ENCODE data around the gene CD69. TPM values are rescaled to one million over a fixed set of nuclear protein-coding genes. Genes with fewer than 3 reads are reported as not detected.

The CD69 gene
- total RNA-seq, 1 donor from 2014 or later = not detected

DNA sequence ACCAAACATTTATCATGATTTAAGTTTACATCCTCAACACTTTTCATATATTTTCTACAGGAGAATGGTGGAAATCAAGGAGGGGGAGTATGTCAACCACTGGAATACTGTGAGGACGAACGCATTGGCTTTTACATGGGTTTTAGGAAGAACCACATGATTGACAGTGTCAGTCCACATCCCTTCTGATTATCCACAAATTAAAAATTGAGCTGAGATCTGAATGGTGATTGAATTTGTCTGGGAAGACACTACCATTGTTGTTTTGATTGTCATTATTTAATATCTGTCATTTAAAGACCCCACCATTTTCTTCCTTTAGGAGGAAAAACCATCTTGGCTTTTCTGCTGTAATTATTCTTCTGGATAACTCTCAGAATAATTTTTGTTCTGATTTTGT, 35.2 kb upstream of the CD69 start:
- Histone ChIP-seq H3K9ac (no peak overlapping the region), H3K79me2 (ENCODE audit: low read depth) (no peaks in the 10 kb centered on the region), H3K4me1 (no peaks in the 10 kb centered on the region), H3K9me3 (ENCODE audit: low read depth) (no peaks in the 10 kb centered on the region), H3K36me3 (no peaks in the 10 kb centered on the region), H4K20me1 (ENCODE audit: low read depth) (no peaks in the 10 kb centered on the region), H2AFZ (replicated peaks) (no peak overlapping the region), H3K4me2 (no peak overlapping the region), H3K4me3 (no peak overlapping the region), H3K27ac (no peak overlapping the region), H3F3A (ENCODE audit: low read depth) (no peaks in the 10 kb centered on the region), H3K27me3 (no peaks in the 10 kb centered on the region)
- Mint-ChIP-seq H3K4me3 (no peak overlapping the region), H3K27ac (no peak overlapping the region), H3K4me1 (no peaks in the 10 kb centered on the region), H3K27me3 (ENCODE audit: insufficient read depth, low read depth) (no peaks in the 10 kb centered on the region), H3K36me3 (no peaks in the 10 kb centered on the region), H3K9me3 (no peaks in the 10 kb centered on the region)
- TF ChIP-seq, protein P1, sequence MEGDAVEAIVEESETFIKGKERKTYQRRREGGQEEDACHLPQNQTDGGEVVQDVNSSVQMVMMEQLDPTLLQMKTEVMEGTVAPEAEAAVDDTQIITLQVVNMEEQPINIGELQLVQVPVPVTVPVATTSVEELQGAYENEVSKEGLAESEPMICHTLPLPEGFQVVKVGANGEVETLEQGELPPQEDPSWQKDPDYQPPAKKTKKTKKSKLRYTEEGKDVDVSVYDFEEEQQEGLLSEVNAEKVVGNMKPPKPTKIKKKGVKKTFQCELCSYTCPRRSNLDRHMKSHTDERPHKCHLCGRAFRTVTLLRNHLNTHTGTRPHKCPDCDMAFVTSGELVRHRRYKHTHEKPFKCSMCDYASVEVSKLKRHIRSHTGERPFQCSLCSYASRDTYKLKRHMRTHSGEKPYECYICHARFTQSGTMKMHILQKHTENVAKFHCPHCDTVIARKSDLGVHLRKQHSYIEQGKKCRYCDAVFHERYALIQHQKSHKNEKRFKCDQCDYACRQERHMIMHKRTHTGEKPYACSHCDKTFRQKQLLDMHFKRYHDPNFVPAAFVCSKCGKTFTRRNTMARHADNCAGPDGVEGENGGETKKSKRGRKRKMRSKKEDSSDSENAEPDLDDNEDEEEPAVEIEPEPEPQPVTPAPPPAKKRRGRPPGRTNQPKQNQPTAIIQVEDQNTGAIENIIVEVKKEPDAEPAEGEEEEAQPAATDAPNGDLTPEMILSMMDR (IDR thresholded peaks at IDR 0.05) = no peak
- TF ChIP-seq EZH2 (IDR thresholded peaks at IDR 0.05) = no peak
- no peak for TF ChIP-seq EZH2phosphoT487 (IDR thresholded peaks at IDR 0.05)
- DNase-seq (ENCODE audit: low spot score) = no peak

- Histone ChIP-seq H3K27ac (no peak overlapping the region), H3K9me3 (ENCODE audit: low read depth) (no peaks in the 10 kb centered on the region), H2AFZ (replicated peaks) (no peak overlapping the region), H3F3A (ENCODE audit: low read depth) (no peaks in the 10 kb centered on the region), H3K9ac (no peak overlapping the region), H3K36me3 (no peaks in the 10 kb centered on the region), H4K20me1 (ENCODE audit: low read depth) (no peaks in the 10 kb centered on the region), H3K27me3 (no peaks in the 10 kb centered on the region), H3K4me3 (no peak overlapping the region), H3K4me2 (no peak overlapping the region), H3K79me2 (ENCODE audit: low read depth) (no peaks in the 10 kb centered on the region), H3K4me1 (no peaks in the 10 kb centered on the region)
- Mint-ChIP-seq H3K9me3 (peaks cover 2% of the 10 kb centered on the region), H3K27ac (no peak overlapping the region), H3K36me3 (no peaks in the 10 kb centered on the region), H3K4me3 (no peak overlapping the region), H3K4me1 (no peaks in the 10 kb centered on the region), H3K27me3 (ENCODE audit: insufficient read depth, low read depth) (peaks cover 4% of the 10 kb centered on the region)
- TF ChIP-seq EZH2phosphoT487 (IDR thresholded peaks at IDR 0.05) = no peak
- TF ChIP-seq, protein P1 (IDR thresholded peaks at IDR 0.05) = no peak
- no peak for TF ChIP-seq EZH2 (IDR thresholded peaks at IDR 0.05)
- DNase-seq (ENCODE audit: low spot score) = no peak
Measured at GRCh38 chr12:9794484-9795093, 33.9 kb upstream of the CD69 start.

- Histone ChIP-seq H3K4me2 (no peak overlapping the region), H2AFZ (replicated peaks) (no peak overlapping the region), H3F3A (ENCODE audit: low read depth) (no peaks in the 10 kb centered on the region), H4K20me1 (ENCODE audit: low read depth) (no peaks in the 10 kb centered on the region), H3K79me2 (ENCODE audit: low read depth) (no peaks in the 10 kb centered on the region), H3K9me3 (ENCODE audit: low read depth) (no peaks in the 10 kb centered on the region), H3K4me1 (no peaks in the 10 kb centered on the region), H3K36me3 (no peaks in the 10 kb centered on the region), H3K27ac (no peak overlapping the region), H3K9ac (no peak overlapping the region), H3K4me3 (no peak overlapping the region), H3K27me3 (no peaks in the 10 kb centered on the region)
- no peak overlapping the region for H3K27ac Mint-ChIP-seq
- peaks cover 4% of the 10 kb centered on the region for H3K27me3 Mint-ChIP-seq (ENCODE audit: insufficient read depth, low read depth)
- TF ChIP-seq EZH2 (IDR thresholded peaks at IDR 0.05) (no peak), EZH2phosphoT487 (IDR thresholded peaks at IDR 0.05) (no peak)
- TF ChIP-seq, protein P1 (IDR thresholded peaks at IDR 0.05) = no peak
- no peak overlapping the region for H3K4me3 Mint-ChIP-seq
- no peak for DNase-seq (ENCODE audit: low spot score)
- no peaks in the 10 kb centered on the region for H3K4me1 Mint-ChIP-seq
- peaks cover 2% of the 10 kb centered on the region for H3K9me3 Mint-ChIP-seq
- no peaks in the 10 kb centered on the region for H3K36me3 Mint-ChIP-seq
Measured at GRCh38 chr12:9793779-9794395, 33.2 kb upstream of the CD69 start.

Data from neural progenitor cell (in vitro differentiated cells).